GM18858 (cell line): ENCODE results near the gene NAA80.

ENCODE experiments used
- ATAC-seq: cut with Tn5 transposase; IDR thresholded peaks from one replicate; pipeline ENCODE4 v1.9.1; 2021; ENCODE audit not compliant: unreplicated experiment

The NAA80 gene

GRCh38 chr3:50298836-50299637, at the start of gene NAA80, which contains the start of gene HYAL3:
TSS of gene NAA80 (minus strand) at chr3:50299405. CDS start at chr3:50297463, 1,942 bp downstream.
TSS of gene HYAL3 (minus strand) at chr3:50299405. CDS start at chr3:50295602, 3,803 bp downstream.
- ATAC-seq: peak; percentile 73

- no peak for ATAC-seq
Observed at GRCh38 chr3:50347187-50347813, 48.1 kb upstream of the NAA80 start.

GRCh38 chr3:50345586-50346234, 46.5 kb upstream of the NAA80 start, which contains the start of gene ZMYND10:
TSS of gene ZMYND10 (minus strand) at chr3:50345732. CDS start at chr3:50345579, 153 bp downstream.
- ATAC-seq: no peak

- ATAC-seq: no peak
Observed at GRCh38 chr3:50345008-50345407, 45.8 kb upstream of the NAA80 start.

GRCh38 chr3:50342813-50343633, 43.8 kb upstream of the NAA80 start:
- no peak for ATAC-seq

GRCh38 chr3:50341996-50342650, 42.9 kb upstream of the NAA80 start:
- ATAC-seq: no peak

GRCh38 chr3:50341537-50341936, 42.3 kb upstream of the NAA80 start:
- no peak for ATAC-seq

- no peak for ATAC-seq
Observed at GRCh38 chr3:50340448-50341329, 41.5 kb upstream of the NAA80 start, which contains the start of gene RASSF1. TSS of gene RASSF1 (minus strand) at chr3:50340836. CDS start at chr3:50340805, 31 bp downstream.

- no peak for ATAC-seq
Observed at GRCh38 chr3:50340147-50340447, 40.9 kb upstream of the NAA80 start.

- no peak for ATAC-seq
Observed at GRCh38 chr3:50339485-50340146, 40.4 kb upstream of the NAA80 start.

GRCh38 chr3:50338965-50339364, 39.8 kb upstream of the NAA80 start:
- no peak for ATAC-seq

- ATAC-seq: peak; percentile 48
Observed at GRCh38 chr3:50337175-50337861, 38.1 kb upstream of the NAA80 start.

- peak; percentile 16 for ATAC-seq
Observed at GRCh38 chr3:50336452-50337174, 37.4 kb upstream of the NAA80 start.

- no peak for ATAC-seq
Observed at GRCh38 chr3:50334339-50335075, 35.3 kb upstream of the NAA80 start.

- ATAC-seq: no peak
Observed at GRCh38 chr3:50333744-50334328, 34.6 kb upstream of the NAA80 start.

- ATAC-seq: no peak
Observed at GRCh38 chr3:50331364-50331907, 32.2 kb upstream of the NAA80 start.
